ENCODE data around the gene RDH16. TPM values are rescaled to one million over a fixed set of nuclear protein-coding genes. Genes with fewer than 3 reads are reported as not detected.
"Not testable (repeated sequence)": the region's sequence is repeated elsewhere in the genome, so short reads cannot be mapped to it uniquely, and the experiment has no call there.

RDH16 gene
- total RNA-seq, 1 experiment from 2014 or later, result 0.39 TPM

- no peaks in the 10 kb centered on the region for H3K4me1 ChIP-seq (ENCODE audit: insufficient read depth, low read length)
- no peak overlapping the region for H3K4me2 ChIP-seq (ENCODE audit: insufficient read depth, insufficient read length, low read length)
- no peak overlapping the region for H3K18ac ChIP-seq (ENCODE audit: insufficient read length, low read depth, low read length)
Measured at GRCh38 chr12:56921346-56921745, 36.1 kb downstream of the RDH16 start.

GRCh38 chr12:56918139-56918538 lies 39.3 kb downstream of the RDH16 start:
- not testable (repeated sequence) for H3K27me3 Mint-ChIP-seq (ENCODE audit: low read depth); H2BK5ac ChIP-seq (ENCODE audit: insufficient read length, low read length); H3K9me3 Mint-ChIP-seq; H3K4ac ChIP-seq (ENCODE audit: low read depth, low read length); H2BK15ac ChIP-seq (ENCODE audit: low read depth, low read length); H2BK20ac ChIP-seq (ENCODE audit: low read depth, low read length, poor library complexity, severe bottlenecking); H3K9me3 ChIP-seq (ENCODE audit: control insufficient read depth, low read depth, low read length); H3K4me3 Mint-ChIP-seq; H3K27ac ChIP-seq (ENCODE audit: insufficient read length, low read depth, low read length); H2BK120ac ChIP-seq (ENCODE audit: low read depth, low read length, poor library complexity, severe bottlenecking); H2AK5ac ChIP-seq (ENCODE audit: insufficient read length, low read length); H3K23me2 ChIP-seq (ENCODE audit: insufficient read length, low read depth, low read length, poor library complexity, severe bottlenecking); H3K56ac ChIP-seq (ENCODE audit: insufficient read length, low read depth, low read length); H3T11ph ChIP-seq (ENCODE audit: low read length); H3K4me1 ChIP-seq (ENCODE audit: insufficient read depth, low read length); H3K79me2 ChIP-seq (ENCODE audit: insufficient read depth, low read length); H3K18ac ChIP-seq (ENCODE audit: insufficient read length, low read depth, low read length); H3K4me2 ChIP-seq (ENCODE audit: insufficient read depth, insufficient read length, low read length); H3K27ac Mint-ChIP-seq; H2BK12ac ChIP-seq (ENCODE audit: insufficient read length, low read depth, low read length); H3K36me3 Mint-ChIP-seq (ENCODE audit: insufficient read depth in 1 of 3, low read depth in 3 of 3); H4K20me1 ChIP-seq (ENCODE audit: control insufficient read depth, insufficient read depth, insufficient read length); H3K79me1 ChIP-seq (ENCODE audit: insufficient read depth, low read depth, low read length, poor library complexity, severe bottlenecking); H4K91ac ChIP-seq (ENCODE audit: insufficient read length, low read depth, low read length); H4K5ac ChIP-seq (ENCODE audit: insufficient read length, low read depth, low read length); H3K27me3 ChIP-seq (ENCODE audit: insufficient read depth, low read length); H3K4me1 Mint-ChIP-seq; H4K8ac ChIP-seq (replicated peaks; ENCODE audit: insufficient read length, low read depth, low read length); H3K9ac ChIP-seq (ENCODE audit: extremely low read depth, insufficient read length, low read length); H3K23ac ChIP-seq (ENCODE audit: insufficient read length, low read depth, low read length); DNase-seq; H3K14ac ChIP-seq (ENCODE audit: insufficient read depth, low read length); H2AFZ ChIP-seq (ENCODE audit: low read length)
- WGBS (ENCODE audit: extremely low coverage, insufficient read length, low lambda C conversion rate), result no CpG with 5 or more reads among the region's 3 CpGs

More at GRCh38 chr12:56921346-56921745, 36.1 kb downstream of the RDH16 start:
- H2BK5ac ChIP-seq (ENCODE audit: insufficient read length, low read length), result no peak overlapping the region
- no CpG with 5 or more reads among the region's 1 CpG for WGBS (ENCODE audit: extremely low coverage, insufficient read length, low lambda C conversion rate)
- no peak overlapping the region; a peak in 1 of 7 replicates for H3K27ac Mint-ChIP-seq
- H2BK12ac ChIP-seq (ENCODE audit: insufficient read length, low read depth, low read length), result no peak overlapping the region
- H3K79me1 ChIP-seq (ENCODE audit: insufficient read depth, low read depth, low read length, poor library complexity, severe bottlenecking), result no peaks in the 10 kb centered on the region
- no peak overlapping the region for H3K4ac ChIP-seq (ENCODE audit: low read depth, low read length)
- no peaks in the 10 kb centered on the region for H3K27me3 ChIP-seq (ENCODE audit: insufficient read depth, low read length)
- no peak overlapping the region for H2AFZ ChIP-seq (ENCODE audit: low read length)
- no peaks in the 10 kb centered on the region for H3K23me2 ChIP-seq (ENCODE audit: insufficient read length, low read depth, low read length, poor library complexity, severe bottlenecking)
- no peak overlapping the region for H4K5ac ChIP-seq (ENCODE audit: insufficient read length, low read depth, low read length)
- H3K9ac ChIP-seq (ENCODE audit: extremely low read depth, insufficient read length, low read length), result no peak overlapping the region
- no peak overlapping the region for H3K23ac ChIP-seq (ENCODE audit: insufficient read length, low read depth, low read length)
- no peak overlapping the region for H2BK20ac ChIP-seq (ENCODE audit: low read depth, low read length, poor library complexity, severe bottlenecking)
- no peak overlapping the region for H3K14ac ChIP-seq (ENCODE audit: insufficient read depth, low read length)
- peaks cover 3 to 6% of the 10 kb centered on the region in 2 experiments; a peak in 2 of 5 replicates for H3K9me3 Mint-ChIP-seq
- H3K9me3 ChIP-seq (ENCODE audit: control insufficient read depth, low read depth, low read length), result no peaks in the 10 kb centered on the region
- DNase-seq, result no peak
- peaks cover 15% of the 10 kb centered on the region for H3K27me3 Mint-ChIP-seq (ENCODE audit: low read depth)
- no peak overlapping the region for H3K4me3 Mint-ChIP-seq
- no peaks in the 10 kb centered on the region for H4K20me1 ChIP-seq (ENCODE audit: control insufficient read depth, insufficient read depth, insufficient read length)
- H3K56ac ChIP-seq (ENCODE audit: insufficient read length, low read depth, low read length), result no peak overlapping the region
- no peak overlapping the region for H4K8ac ChIP-seq (replicated peaks; ENCODE audit: insufficient read length, low read depth, low read length)
- H3K36me3 Mint-ChIP-seq (ENCODE audit: insufficient read depth in 1 of 3, low read depth in 3 of 3), result no peaks in the 10 kb centered on the region; a peak in 1 of 7 replicates
- no peak overlapping the region for H2BK120ac ChIP-seq (ENCODE audit: low read depth, low read length, poor library complexity, severe bottlenecking)
- no peak for TF ChIP-seq CTCF (conservative IDR thresholded peaks at IDR 0.05)
- no peak overlapping the region for H2AK5ac ChIP-seq (ENCODE audit: insufficient read length, low read length)
- no peak overlapping the region for H4K91ac ChIP-seq (ENCODE audit: insufficient read length, low read depth, low read length)
- no peaks in the 10 kb centered on the region for H3K79me2 ChIP-seq (ENCODE audit: insufficient read depth, low read length)
- H3K4me1 Mint-ChIP-seq, result no peaks in the 10 kb centered on the region
- no peak overlapping the region for H2BK15ac ChIP-seq (ENCODE audit: low read depth, low read length)
- no peak overlapping the region for H3T11ph ChIP-seq (ENCODE audit: low read length)
- H3K27ac ChIP-seq (ENCODE audit: insufficient read length, low read depth, low read length), result no peak overlapping the region
